ENCODE measurements around the gene CDH15. TPM values are rescaled to one million over a fixed set of nuclear protein-coding genes. Genes with fewer than 3 reads are reported as not detected.
"Not testable (repeated sequence)": the region's sequence is repeated elsewhere in the genome, so short reads cannot be mapped to it uniquely, and the experiment has no call there.

CDH15 gene
- polyA plus RNA-seq, 2 of the 4 experiments (the other 2 are of a cell fraction), result 0.05 to 0.08 TPM

- H3K4me1 ChIP-seq, result no peaks in the 10 kb centered on the region
- no peak for ATAC-seq
- WGBS (ENCODE audit: missing lambda C conversion rate), result 74% methylated on average over 10 of the region's 12 CpGs
- no peak overlapping the region for H3K4me3 ChIP-seq
- TF ChIP-seq ATOH8 (CRISPR knock-in tag; IDR thresholded peaks at IDR 0.05; ENCODE audit: low read depth), result no peak
- no peak for TF ChIP-seq RCOR1 (IDR thresholded peaks at IDR 0.05; ENCODE audit: low read depth, low read length)
- TF ChIP-seq KDM1A (IDR thresholded peaks at IDR 0.05; ENCODE audit: low read depth), result no peak
- TF ChIP-seq MAFK (IDR thresholded peaks at IDR 0.05; ENCODE audit: partially characterized antibody), result no peak
- no peak for TF ChIP-seq TP53 (CRISPR knock-in tag; IDR thresholded peaks at IDR 0.05)
- no peak for TF ChIP-seq KDM5A (IDR thresholded peaks at IDR 0.05)
- no peak for TF ChIP-seq ZFP36 (IDR thresholded peaks at IDR 0.05; ENCODE audit: borderline replicate concordance, partially characterized antibody)
- TF ChIP-seq NFE2L2 (conservative IDR thresholded peaks at IDR 0.05; ENCODE audit: low read length), result no peak
- TF ChIP-seq GATA3 (IDR thresholded peaks at IDR 0.05; ENCODE audit: borderline replicate concordance), result no peak
- no peak for TF ChIP-seq CHD4 (IDR thresholded peaks at IDR 0.05; ENCODE audit: borderline replicate concordance)
- TF ChIP-seq POLR2A (IDR thresholded peaks at IDR 0.05; ENCODE audit: low read length), result no peak
- no peak for TF ChIP-seq MAX (IDR thresholded peaks at IDR 0.05)
- TF ChIP-seq PBX3 (IDR thresholded peaks at IDR 0.05), result no peak
- no peak for TF ChIP-seq ZNF302 (CRISPR knock-in tag; IDR thresholded peaks at IDR 0.05)
- no peak for TF ChIP-seq RARB (CRISPR knock-in tag; IDR thresholded peaks at IDR 0.05)
- no peak for TF ChIP-seq CBX8 (IDR thresholded peaks at IDR 0.05)
- TF ChIP-seq ZSCAN20 (CRISPR knock-in tag; IDR thresholded peaks at IDR 0.05), result no peak
- TF ChIP-seq RNF2 (IDR thresholded peaks at IDR 0.05; ENCODE audit: borderline replicate concordance, low read depth), result no peak
- no peak for TF ChIP-seq CTCF (IDR thresholded peaks at IDR 0.05)
- no peak for TF ChIP-seq FOSL2 (IDR thresholded peaks at IDR 0.05)
- no peak for TF ChIP-seq FOSL2 (CRISPR knock-in tag; IDR thresholded peaks at IDR 0.05)
- POLR2A ChIA-PET, result interaction anchor here (0.9 kb wide), 1 partner anchor 25 kb away, joined by 4 read pairs; the partner anchor contains the start of gene ZNF778
- FAIRE-seq, result no peak
- H3K9me3 ChIP-seq, result peaks cover 12% of the 10 kb centered on the region
- no peak overlapping the region for H3K27ac ChIP-seq
- no peak overlapping the region for H3K4me2 ChIP-seq
- CTCF ChIA-PET, result no interaction called here
- DNase-seq (ENCODE audit: low read depth in 1 of 2, low spot score in 1 of 2), result no peak
Measured at GRCh38 chr16:89242795-89243200, 71.2 kb downstream of the CDH15 start.

- Histone ChIP-seq H3K4me3 (no peak overlapping the region), H3K4me2 (no peak overlapping the region), H3K4me1 (no peaks in the 10 kb centered on the region), H3K9me3 (peaks cover 12% of the 10 kb centered on the region), H3K27ac (no peak overlapping the region)
- ATAC-seq (no peak), DNase-seq (ENCODE audit: low read depth in 1 of 2, low spot score in 1 of 2) (no peak), FAIRE-seq (no peak)
- TF ChIP-seq USF2 (IDR thresholded peaks at IDR 0.05), result no peak
- CTCF ChIA-PET, result interaction anchor here (1.4 kb wide), 1 partner anchor 20 kb away, joined by 3 read pairs; no protein-coding TSS in a partner anchor
- POLR2A ChIA-PET, result interaction anchor here (0.9 kb wide), 1 partner anchor 26 kb away, joined by 4 read pairs; the partner anchor contains the start of gene ZNF778
- 86% methylated on average over 5 of the region's 5 CpGs for WGBS (ENCODE audit: missing lambda C conversion rate)
Measured at GRCh38 chr16:89243664-89244063, 72.1 kb downstream of the CDH15 start.

- ATAC-seq; H3K4me2 ChIP-seq; H3K9me3 ChIP-seq; POLR2A ChIA-PET; FAIRE-seq; H3K4me3 ChIP-seq; H3K27ac ChIP-seq; DNase-seq (ENCODE audit: low read depth in 1 of 2, low spot score in 1 of 2); H3K4me1 ChIP-seq: not testable (repeated sequence)
- 91% methylated on average over 13 of the region's 13 CpGs for whole genome bisulfite sequencing (ENCODE audit: missing lambda C conversion rate)
- CTCF ChIA-PET, result interaction anchor here (1.4 kb wide), 1 partner anchor 20 kb away, joined by 3 read pairs; no protein-coding TSS in a partner anchor
Measured at GRCh38 chr16:89244264-89244663, 72.7 kb downstream of the CDH15 start.

Data from A549 (cell line).